AG04449 (cell line): ENCODE data around the gene PRKN.

Experiments used
- CTCF ChIA-PET: fragments of 350-600 bp; formaldehyde crosslinking; extraction: SDS; loops from one replicate; lab custom pipeline; 2021; ENCODE audit warnings: antibody characterized with exemption; lab: Yijun Ruan, JAX
- POLR2A ChIA-PET: fragments of 400-600, 350-600 bp; formaldehyde crosslinking; extraction: SDS; loops from one replicate; lab custom pipeline; 2020; ENCODE audit warnings: antibody characterized with exemption, inconsistent platforms; lab: Yijun Ruan, JAX
- DNase-seq: peaks from one replicate; pipeline ENCODE4 v3.0.0-alpha.2; 2010; ENCODE audit warnings: low read depth, low spot score
- H3K4me3 ChIP-seq: 2 replicates; pipeline ENCODE4 v1.5.1; 2011; ENCODE audit warnings: low read depth, mild to moderate bottlenecking, control low read depth, low read length
- CTCF ChIP-seq: IDR thresholded peaks from one replicate; pipeline ENCODE4 v1.5.1; 2011; ENCODE audit warnings: mild to moderate bottlenecking, moderate library complexity, low read length, control low read depth, inconsistent platforms; ENCODE audit not compliant: insufficient read depth; ENCODE audit errors: missing control alignments

Gene PRKN

GRCh38 chr6:162332365-162332764 is 395.2 kb downstream of the PRKN start:
- H3K4me3 ChIP-seq: no peak overlapping the region
- no peak for DNase-seq
- TF ChIP-seq CTCF: no peak
- POLR2A ChIA-PET: no interaction called here
- CTCF ChIA-PET: no interaction called here

- no peak for TF ChIP-seq CTCF
- no peak overlapping the region for H3K4me3 ChIP-seq
- DNase-seq: no peak
- ChIA-PET POLR2A (no interaction called here), CTCF (no interaction called here)
These were observed 395.7 kb downstream of the PRKN start for GRCh38 chr6:162331911-162332310.

- ChIA-PET CTCF (no interaction called here), POLR2A (no interaction called here)
- no peak for TF ChIP-seq CTCF
- DNase-seq: no peak
- H3K4me3 ChIP-seq: no peak overlapping the region
These were observed 401.7 kb downstream of the PRKN start for GRCh38 chr6:162325826-162326225.

DNA sequence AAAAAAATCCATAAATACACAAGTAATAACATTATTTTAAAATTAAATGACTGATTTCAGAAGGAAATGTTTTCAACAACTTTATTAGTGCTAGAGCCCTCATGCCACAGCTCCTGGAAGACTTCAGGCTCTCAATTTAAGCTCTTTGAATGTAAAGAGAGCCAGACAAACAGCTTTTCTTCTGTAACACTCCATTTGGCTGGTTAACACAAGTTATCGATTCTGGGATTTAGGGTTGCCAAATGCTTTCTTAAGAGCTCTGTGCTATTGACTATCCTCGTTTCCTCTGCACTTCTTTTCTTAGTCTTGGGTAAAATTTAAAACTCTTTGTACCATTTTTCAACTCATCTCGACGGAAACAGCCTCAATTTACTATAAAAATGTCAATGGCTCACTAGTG is 402.5 kb downstream of the PRKN start:
- POLR2A ChIA-PET: no interaction called here

GRCh38 chr6:162315291-162315690 is 412.3 kb downstream of the PRKN start:
- TF ChIP-seq CTCF: no peak
- POLR2A ChIA-PET: no interaction called here
- CTCF ChIA-PET: no interaction called here
- no peak for DNase-seq
- H3K4me3 ChIP-seq: no peak overlapping the region

More for the DNA sequence above, 402.5 kb downstream of the PRKN start:
- H3K4me3 ChIP-seq: no peak overlapping the region
- no peak for DNase-seq
- CTCF ChIA-PET: no interaction called here
- no peak for TF ChIP-seq CTCF

- CTCF ChIA-PET: no interaction called here
- no peak for DNase-seq
- POLR2A ChIA-PET: no interaction called here
- no peak for TF ChIP-seq CTCF
- no peak overlapping the region for H3K4me3 ChIP-seq
These were observed 413.5 kb downstream of the PRKN start for GRCh38 chr6:162313922-162314660.
